GM12878 (cell line): ENCODE measurements around the gene IVL.

Experiments
- POLR2AphosphoS5 ChIP-seq: IDR thresholded peaks from 2 replicates; pipeline ENCODE4 v1.6.1; 2011; ENCODE audit warnings: mild to moderate bottlenecking, low read length, inconsistent platforms
- RFX5 ChIP-seq: IDR thresholded peaks from 2 replicates; pipeline ENCODE4 v1.6.1; 2011; ENCODE audit warnings: low read depth, low read length, improper control_type of control experiment

DNA sequence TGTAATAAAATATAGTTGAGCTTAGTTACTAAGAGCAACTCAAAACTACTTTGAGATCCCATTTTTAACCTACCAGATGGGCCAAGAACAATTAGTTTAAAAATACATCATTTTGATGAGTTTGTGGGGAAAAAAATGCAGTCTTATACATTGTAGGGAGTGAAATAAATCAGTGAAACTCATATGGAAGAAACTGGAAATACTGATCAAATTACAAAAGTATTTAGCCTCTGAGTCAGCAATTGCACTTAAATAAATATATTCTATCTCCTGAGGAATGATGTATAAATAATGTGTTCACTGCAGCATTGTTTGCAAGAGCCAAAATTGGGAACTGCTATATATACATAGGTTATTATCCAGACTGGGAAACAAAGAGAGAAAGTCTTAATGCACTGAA, 34.9 kb upstream of the IVL start:
- no peak for TF ChIP-seq POLR2AphosphoS5
- no peak for TF ChIP-seq RFX5
